NT2/D1 (cell line): ENCODE results near the gene CALU.

Experiments
- SUZ12 ChIP-seq: IDR thresholded peaks from 2 replicates; pipeline ENCODE4 v1.6.1; 2011; ENCODE audit not compliant: insufficient read length, insufficient read depth; ENCODE audit errors: extremely low read depth
- YY1 ChIP-seq: IDR thresholded peaks from 2 replicates; pipeline ENCODE4 v1.6.1; 2011; ENCODE audit not compliant: insufficient read length, insufficient read depth
- ZNF274 ChIP-seq: IDR thresholded peaks from 2 replicates; pipeline ENCODE4 v1.6.1; 2011; ENCODE audit warnings: mild to moderate bottlenecking, low read depth, low read length

- TF ChIP-seq YY1 (no peak), ZNF274 (no peak), SUZ12 (no peak)
Observed at GRCh38 chr7:128763541-128763940, 24.4 kb downstream of the CALU start.
